Activated naive CD4-positive, alpha-beta T cell treated with anti-CD3 and anti-CD28 coated beads, Interleukin-2, amount 50 U/mL, for 72 hours (primary cell): Measurements from ENCODE around the gene KMT2C. TPM values are rescaled to one million over a fixed set of nuclear protein-coding genes. Genes with fewer than 3 reads are reported as not detected.
"Not testable (repeated sequence)": the region's sequence is repeated elsewhere in the genome, so short reads cannot be mapped to it uniquely, and the experiment has no call there.

Experiments
- ATAC-seq, 2 donors: fragments of 150-1000 bp; cut with Tn5 transposase; 2 replicates each; pipeline ENCODE4 v1.10.0; 2021; ENCODE audit warnings: mild to moderate bottlenecking in 2 of 2, moderate library complexity in 2 of 2
- DNase-seq, 2 donors: peaks; one replicate each; pipeline ENCODE4 v3.0.0; 2021 to 2022; ENCODE audit warnings: low spot score in 2 of 2
- H3K27ac Mint-ChIP-seq, 2 donors: one replicate each; pipeline ENCODE4 v1.8.0; 2022; ENCODE audit warnings: mild to moderate bottlenecking in 2 of 2, mixed read lengths in 2 of 2
- H3K36me3 Mint-ChIP-seq, 2 donors: one replicate each; pipeline ENCODE4 v1.8.0; 2022; ENCODE audit warnings: mixed read lengths in 2 of 2
- H3K9me3 Mint-ChIP-seq, 2 donors: one replicate each; pipeline ENCODE4 v1.8.0; 2022; ENCODE audit warnings: mixed read lengths in 2 of 2
- total RNA-seq, 2 donors: library from RNA; stranded (reverse); gene quantifications; one replicate each; pipeline ENCODE4 v1.2.3, GENCODE V29; 2022

The KMT2C gene
- total RNA-seq, 2 donors from 2014 or later = 65.7 to 69.1 TPM

DNA sequence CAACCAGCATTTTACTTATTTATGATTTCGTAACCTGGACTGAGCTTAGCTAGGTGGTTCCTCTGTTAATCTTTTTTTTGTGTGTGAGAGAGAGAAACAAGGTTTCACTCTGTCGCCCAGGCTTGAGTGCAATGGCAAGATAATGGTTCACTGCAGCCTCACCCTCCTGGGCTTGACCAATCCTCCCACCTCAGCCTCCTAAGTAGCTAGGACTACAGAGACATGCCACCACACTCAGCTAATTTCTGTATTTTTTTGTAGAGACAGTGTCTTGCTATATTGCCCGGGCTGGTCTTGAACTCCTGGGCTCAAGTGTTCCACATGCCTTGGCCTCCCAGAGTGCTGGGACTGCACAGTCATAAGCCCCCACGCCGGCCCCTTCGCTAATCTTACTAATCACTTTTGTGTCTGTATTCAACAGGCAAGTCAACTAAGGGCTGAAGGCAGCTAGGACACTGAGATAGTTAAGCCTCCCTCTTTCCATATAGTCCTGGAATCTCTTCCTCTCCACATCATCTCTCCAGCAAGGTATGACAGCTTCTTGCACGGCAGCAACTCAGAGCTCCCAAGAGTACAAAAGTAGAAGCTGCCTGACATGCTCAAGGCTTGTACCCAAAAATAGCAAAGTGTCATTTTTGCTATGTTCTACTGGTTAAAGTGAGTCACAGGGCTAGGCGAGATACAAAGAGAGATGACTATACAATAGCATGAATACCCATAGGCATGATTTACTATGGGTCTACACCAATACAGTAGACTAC lies 11.3 kb downstream of the KMT2C start:
- DNase-seq (no peak), ATAC-seq (peak; percentile 86 to 97)
- H3K36me3 Mint-ChIP-seq = peaks cover 7 to 52% of the 10 kb centered on the region in 2 donors
- peaks cover 0 to 16% of the 10 kb centered on the region in 2 donors for H3K9me3 Mint-ChIP-seq
- H3K27ac Mint-ChIP-seq = peak overlapping the region; percentile 56 to 69

DNA sequence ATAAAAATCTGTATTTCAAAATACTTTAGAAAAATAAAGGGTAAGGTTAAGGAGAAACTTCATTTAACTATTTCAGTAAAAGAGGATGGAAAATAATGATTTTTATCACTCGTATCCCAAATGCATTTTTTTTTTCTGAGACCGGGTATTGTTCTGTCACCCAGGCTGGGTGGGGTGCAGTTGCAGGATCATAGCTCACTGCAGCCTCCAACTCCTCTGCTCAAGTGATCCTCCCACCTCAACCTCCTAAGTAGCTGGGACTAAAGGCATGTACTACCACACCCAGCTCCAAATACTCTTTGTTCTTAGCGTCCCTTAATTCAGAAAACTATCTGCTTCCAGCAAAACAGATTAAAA lies 11.8 kb downstream of the KMT2C start:
- Mint-ChIP-seq H3K36me3 (peaks cover 7 to 55% of the 10 kb centered on the region in 2 donors), H3K27ac (peak overlapping the region in 1 of 2 donors; percentile 69), H3K9me3 (peaks cover 0 to 16% of the 10 kb centered on the region in 2 donors)
- DNase-seq (no peak), ATAC-seq (no peak)

DNA sequence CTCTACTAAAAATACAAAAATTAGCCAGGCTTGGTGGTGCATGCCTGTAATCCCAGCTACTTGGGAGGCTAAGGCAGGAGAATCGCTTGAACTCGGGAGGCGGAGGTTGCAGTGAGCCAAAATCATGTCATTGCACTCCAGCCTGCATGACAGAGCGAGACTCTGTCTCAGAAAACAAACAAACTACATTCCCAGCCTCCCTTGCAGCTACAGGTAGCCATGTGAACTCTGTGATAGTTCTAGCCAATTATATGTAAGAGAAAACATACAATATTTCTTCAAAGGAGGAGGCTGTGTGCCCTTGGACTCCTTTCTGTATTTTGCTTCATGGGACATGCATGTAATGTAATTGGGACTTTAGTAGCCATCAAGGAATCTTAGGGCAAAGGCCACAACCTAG lies 12.6 kb downstream of the KMT2C start:
- peaks cover 0 to 16% of the 10 kb centered on the region in 2 donors for H3K9me3 Mint-ChIP-seq
- peaks cover 7 to 57% of the 10 kb centered on the region in 2 donors for H3K36me3 Mint-ChIP-seq
- not testable (repeated sequence) for ATAC-seq

DNA sequence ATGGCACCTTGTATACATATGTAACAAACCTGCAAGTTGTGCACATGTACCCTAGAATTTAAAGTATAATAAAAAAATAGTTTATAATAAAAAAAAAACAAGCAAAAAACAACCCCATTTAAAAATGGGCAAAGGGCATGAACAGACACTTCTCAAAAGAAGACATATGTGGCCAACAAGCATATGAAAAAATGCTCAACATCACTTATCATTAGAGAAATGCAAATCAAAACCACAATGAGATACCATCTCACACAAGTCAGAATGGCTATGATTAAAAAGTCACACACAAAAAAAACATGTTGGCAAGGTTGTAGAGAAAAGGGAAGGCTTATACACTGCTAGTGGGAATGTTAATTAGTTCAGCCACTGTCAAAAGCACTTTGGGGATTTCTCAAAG lies 14.9 kb downstream of the KMT2C start:
- not testable (repeated sequence) for DNase-seq, ATAC-seq
- Mint-ChIP-seq H3K36me3 (peaks cover 7 to 61% of the 10 kb centered on the region in 2 donors), H3K9me3 (peaks cover 0 to 16% of the 10 kb centered on the region in 2 donors), H3K27ac (peak overlapping the region in 1 of 2 donors; percentile 33)

More for the DNA sequence above, 12.6 kb downstream of the KMT2C start:
- DNase-seq, H3K27ac Mint-ChIP-seq: not testable (repeated sequence)

DNA sequence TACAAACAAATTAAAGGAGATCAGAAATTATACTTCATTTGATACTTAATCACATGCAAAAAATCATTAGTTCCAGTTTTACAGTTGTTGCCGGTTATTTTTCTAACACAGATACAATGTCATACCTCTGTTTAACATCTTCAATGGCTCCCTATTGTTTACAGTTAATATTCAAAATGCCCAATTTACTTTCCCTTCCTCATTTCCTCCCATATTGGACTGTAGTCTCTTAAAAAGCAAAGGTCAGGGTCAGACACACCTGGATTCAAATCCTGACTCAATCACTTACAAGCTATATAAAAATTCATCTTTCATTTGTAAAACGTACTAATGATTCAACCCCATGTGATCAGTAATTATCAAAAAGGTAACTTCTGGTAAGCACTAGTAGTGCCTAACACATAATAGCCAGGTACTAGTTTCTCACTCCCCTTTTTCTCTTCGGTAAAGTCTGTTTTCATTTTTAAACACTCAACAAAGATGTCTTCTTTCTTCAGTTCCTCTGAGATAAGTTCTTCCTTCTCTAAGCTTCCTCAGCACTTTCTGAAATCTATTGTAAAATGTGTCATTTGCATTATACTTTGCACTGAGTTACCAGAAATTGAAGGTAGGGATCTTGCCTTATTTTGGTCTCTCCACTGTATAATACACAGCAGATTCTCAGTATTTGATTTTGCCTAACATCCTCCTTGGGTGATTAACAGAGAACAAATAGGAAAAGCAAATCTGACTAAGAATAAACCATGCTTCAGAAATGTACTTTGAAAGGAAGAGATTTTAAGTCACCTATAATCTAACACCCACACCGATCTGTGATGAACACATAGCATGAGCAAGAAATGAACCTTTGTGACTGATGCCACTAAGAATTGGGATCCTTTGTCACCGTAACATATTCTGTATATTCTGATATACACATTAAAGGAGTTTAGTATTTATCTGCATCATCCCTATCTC lies 16.1 kb downstream of the KMT2C start:
- H3K27ac Mint-ChIP-seq = peak overlapping the region; percentile 60 to 73
- ATAC-seq (peak; percentile 42 to 82), DNase-seq (no peak)
- H3K9me3 Mint-ChIP-seq = peaks cover 0 to 15% of the 10 kb centered on the region in 2 donors
- H3K36me3 Mint-ChIP-seq = peaks cover 7 to 53% of the 10 kb centered on the region in 2 donors

DNA sequence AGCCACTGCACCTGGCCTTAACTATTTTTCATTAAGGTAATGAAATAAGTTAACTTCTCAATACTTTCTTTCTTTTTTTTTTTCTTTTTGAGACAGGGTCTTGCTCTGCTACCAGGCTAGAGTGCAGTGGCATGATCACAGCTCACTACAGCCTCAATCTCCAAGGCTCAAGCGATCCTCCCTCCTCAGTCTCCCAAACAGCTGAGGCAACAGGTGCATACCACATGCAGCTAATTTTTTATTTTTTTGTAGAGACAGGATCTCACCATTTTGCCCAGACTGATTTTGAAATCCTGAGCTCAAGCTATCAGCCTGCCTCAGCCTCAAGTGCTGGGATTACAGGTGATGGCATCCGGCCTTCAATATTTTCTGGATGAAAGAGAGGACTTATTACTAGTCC lies 21.0 kb downstream of the KMT2C start:
- no peak for ATAC-seq
- Mint-ChIP-seq H3K27ac (peak overlapping the region in 1 of 2 donors; percentile 72), H3K36me3 (peaks cover 0 to 12% of the 10 kb centered on the region in 2 donors), H3K9me3 (no peaks in the 10 kb centered on the region)
- no peak for DNase-seq

DNA sequence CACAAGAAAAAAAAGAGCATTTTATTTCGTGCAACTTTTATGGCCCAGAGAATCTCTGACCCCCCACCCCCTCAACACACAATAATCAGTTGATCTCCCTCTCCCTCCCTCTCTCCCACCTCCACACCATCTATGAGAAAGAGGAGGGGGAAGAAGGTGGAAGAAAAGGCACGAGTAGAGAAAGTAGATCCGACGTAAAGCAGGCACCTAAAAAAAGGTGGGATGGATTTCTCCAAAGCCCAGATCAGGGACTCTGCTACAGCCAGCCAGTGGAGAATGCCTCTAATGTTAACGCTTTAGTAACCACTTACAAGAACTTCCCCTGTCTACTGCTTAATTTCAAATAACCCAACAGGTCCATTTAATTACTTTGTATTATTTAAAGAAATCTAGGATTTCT lies 24.4 kb downstream of the KMT2C start:
- H3K36me3 Mint-ChIP-seq = peaks cover 10% of the 10 kb centered on the region in 2 donors
- H3K27ac Mint-ChIP-seq = peak overlapping the region in 1 of 2 donors; percentile 18
- H3K9me3 Mint-ChIP-seq = peaks cover 8 to 9% of the 10 kb centered on the region in 2 donors
- ATAC-seq = no peak
- DNase-seq = no peak

DNA sequence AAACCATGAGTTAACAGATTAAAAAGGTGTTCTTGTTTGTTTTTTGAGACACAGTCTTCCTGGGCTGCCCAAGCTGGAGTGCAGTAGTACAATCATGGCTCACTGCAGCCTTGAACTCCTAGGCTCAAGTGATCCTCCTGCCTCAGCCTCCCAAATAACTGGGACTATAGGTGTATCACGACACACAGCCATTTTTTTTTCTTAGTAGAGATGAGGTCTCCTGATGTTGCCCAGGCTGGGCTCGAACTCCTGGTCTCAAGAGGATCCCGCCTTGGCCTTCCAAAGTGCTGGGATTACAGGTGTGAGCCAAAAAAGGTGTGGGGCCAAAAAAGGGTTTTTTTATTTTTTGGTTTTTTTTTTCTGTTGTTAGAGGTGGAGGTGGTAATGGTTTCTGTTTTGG lies 29.3 kb downstream of the KMT2C start:
- Mint-ChIP-seq H3K27ac (no peak overlapping the region), H3K9me3 (peaks cover 13 to 15% of the 10 kb centered on the region in 2 donors), H3K36me3 (peaks cover 10 to 19% of the 10 kb centered on the region in 2 donors)
- DNase-seq (no peak), ATAC-seq (peak in 1 of 2 donors; percentile 13)

DNA sequence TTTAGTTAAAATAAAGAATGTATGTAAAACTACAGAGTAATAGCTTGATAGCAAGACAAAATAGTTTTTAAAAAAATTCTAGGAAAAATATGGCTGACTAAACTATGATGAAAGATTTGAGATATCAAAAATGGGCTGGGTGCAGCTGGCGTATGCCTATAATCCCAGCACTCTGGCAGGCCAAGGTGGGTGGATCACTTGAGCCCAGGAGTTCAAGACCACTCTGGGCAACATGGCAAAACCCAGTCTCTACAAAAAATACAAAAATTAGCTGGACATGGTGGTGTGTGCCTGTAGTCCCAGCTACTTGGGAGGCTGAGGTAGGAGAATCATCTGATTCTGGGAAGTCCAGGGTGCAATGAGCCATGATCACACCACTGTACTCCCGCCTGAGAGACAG lies 29.8 kb downstream of the KMT2C start:
- H3K27ac Mint-ChIP-seq, DNase-seq: not testable (repeated sequence)
- Mint-ChIP-seq H3K36me3 (peaks cover 10 to 19% of the 10 kb centered on the region in 2 donors), H3K9me3 (peaks cover 13 to 15% of the 10 kb centered on the region in 2 donors)
- ATAC-seq = peak in 1 of 2 donors; percentile 23

DNA sequence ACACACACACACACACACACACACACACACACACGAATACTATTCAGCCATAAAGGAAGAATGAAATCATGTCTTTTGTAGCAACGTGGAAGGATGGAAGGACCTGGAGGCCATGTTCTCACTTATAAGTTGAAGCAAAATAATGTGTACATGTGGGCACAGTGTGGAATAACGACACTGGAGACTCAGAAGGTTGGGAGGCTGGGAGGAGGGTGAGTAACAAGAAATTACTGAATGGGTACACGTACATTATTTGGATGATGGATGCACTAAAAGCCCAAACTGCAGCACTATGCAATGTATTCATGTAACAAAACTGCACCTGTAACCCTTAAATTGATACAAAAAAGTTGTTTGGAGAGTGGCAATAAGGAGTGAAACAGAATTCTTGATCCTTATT lies 32.1 kb downstream of the KMT2C start:
- Mint-ChIP-seq H3K27ac (no peak overlapping the region), H3K9me3 (peaks cover 13 to 15% of the 10 kb centered on the region in 2 donors), H3K36me3 (peaks cover 10 to 19% of the 10 kb centered on the region in 2 donors)
- ATAC-seq = no peak
- DNase-seq = no peak

DNA sequence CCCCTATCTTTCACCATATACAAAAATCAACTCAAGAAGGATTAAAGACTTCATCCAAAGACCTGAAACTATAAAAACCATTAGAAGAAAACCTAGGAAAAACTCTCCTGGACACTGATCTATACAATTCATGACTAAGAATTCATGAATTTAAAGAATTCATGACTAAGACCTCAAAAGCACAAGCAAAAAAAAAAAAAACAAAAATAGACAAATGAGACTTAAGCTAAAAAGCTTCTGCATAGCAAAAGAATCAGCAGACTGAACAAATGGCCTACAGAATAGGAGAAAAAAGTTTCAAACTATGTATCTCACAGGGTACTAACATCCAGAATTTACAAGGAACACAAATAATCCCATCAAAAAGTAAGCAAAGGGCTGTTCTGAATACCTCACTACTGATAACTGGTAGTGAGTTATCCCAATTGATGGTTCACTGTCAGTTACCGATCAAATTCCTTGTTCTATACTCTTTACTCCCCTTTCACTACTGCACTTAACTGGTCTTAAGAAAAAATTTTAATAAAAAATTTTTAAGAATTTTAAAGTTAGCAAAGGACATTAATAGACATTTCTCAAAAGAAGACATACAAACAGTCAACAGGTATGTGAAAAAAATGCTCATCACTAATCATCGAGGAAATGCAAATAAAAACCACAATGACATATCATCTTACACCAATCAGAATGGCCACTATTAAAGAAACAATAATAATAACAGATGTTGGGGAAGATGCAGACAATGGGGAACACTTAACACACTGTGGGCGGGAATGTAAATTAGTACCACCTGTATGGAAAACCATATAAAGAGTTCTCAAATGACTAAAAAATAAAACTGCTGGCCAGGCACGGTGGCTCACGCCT lies 33.2 kb downstream of the KMT2C start:
- H3K9me3 Mint-ChIP-seq = peaks cover 15 to 18% of the 10 kb centered on the region in 2 donors
- ATAC-seq (peak in 1 of 2 donors; percentile 4), DNase-seq (no peak)
- peaks cover 10 to 24% of the 10 kb centered on the region in 2 donors for H3K36me3 Mint-ChIP-seq
- no peak overlapping the region for H3K27ac Mint-ChIP-seq

DNA sequence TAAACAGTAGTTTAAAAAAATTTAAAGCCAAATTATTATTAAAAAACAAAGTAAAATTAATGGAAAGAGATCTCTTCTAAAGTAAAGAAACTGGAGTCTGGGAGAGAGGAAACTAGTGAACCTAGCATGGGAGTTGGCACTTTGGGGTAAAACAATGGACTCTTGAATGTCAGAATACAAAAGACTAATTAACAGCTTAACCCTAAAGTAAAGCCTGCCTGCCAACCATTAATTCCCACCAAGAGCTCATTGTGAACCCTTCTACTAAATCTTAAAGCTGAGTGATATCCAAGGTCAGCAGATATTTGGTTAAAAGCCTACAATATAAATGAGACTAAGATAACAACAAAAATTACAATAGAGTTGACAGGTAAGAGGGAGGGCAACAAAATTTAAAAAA lies 36.5 kb downstream of the KMT2C start:
- Mint-ChIP-seq H3K27ac (no peak overlapping the region), H3K36me3 (peaks cover 0 to 6% of the 10 kb centered on the region in 2 donors), H3K9me3 (peaks cover 0 to 9% of the 10 kb centered on the region in 2 donors)
- ATAC-seq (no peak), DNase-seq (no peak)

DNA sequence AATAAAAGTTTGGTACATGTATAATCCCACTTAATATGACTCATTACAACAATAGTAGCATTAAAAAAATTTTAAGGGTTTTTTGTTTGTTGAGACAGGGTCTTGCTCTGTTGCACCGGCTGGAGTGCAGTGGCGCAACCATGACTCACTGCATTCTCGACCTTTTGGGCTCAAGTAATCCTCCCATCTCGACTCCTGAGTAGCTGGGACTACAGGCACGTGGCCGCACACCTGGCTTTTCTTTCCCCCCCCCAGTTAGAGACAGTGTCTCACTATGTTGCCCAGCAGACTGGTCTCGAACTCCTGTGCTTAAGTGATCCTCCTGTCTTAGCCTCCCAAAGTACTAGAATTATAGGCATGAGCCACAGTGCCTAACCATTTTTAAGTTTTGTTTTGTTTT lies 40.7 kb downstream of the KMT2C start:
- Mint-ChIP-seq H3K36me3 (peaks cover 0 to 6% of the 10 kb centered on the region in 2 donors), H3K9me3 (peaks cover 0 to 5% of the 10 kb centered on the region in 2 donors), H3K27ac (no peak overlapping the region)
- DNase-seq (no peak), ATAC-seq (no peak)

DNA sequence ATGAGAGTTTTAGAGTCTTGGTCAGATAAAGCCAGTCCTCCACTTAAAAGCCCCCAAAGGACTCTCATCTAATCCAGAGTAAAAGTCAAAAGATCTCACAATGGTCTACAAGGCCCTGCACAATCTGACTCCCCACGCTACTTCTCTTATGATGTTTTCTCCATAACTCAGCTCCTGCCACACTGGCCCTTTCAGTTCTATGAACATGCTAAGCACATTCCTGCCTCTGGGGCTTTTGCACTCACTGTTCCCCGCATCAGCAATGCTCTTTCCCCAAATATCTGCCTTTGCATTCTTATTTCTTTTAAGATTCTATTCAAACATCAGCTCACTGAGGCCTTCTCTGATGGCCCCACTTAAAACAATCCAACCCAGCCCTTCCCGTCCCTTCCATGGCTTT lies 41.6 kb downstream of the KMT2C start:
- not testable (repeated sequence) for H3K27ac Mint-ChIP-seq, DNase-seq, H3K9me3 Mint-ChIP-seq, H3K36me3 Mint-ChIP-seq
- peak in 1 of 2 donors; percentile 31 for ATAC-seq

DNA sequence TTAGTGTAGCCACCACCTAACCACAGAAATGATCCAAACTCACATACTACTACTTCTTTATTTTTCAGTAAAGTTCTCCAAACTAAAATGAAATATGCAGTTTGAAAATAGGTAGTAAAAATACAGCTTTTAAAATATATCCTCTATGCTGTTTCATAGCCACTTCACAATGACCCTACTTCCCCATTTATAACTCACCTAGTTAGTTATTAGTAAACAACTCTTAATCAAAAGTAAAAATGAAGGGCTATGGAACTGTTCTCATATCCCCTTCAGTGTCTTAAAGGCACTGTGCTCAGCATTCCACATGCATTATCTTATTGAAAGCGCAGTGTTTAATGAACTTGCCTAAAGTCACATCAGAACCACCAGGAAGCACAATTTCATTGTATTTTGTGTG lies 43.5 kb downstream of the KMT2C start:
- no peaks in the 10 kb centered on the region for H3K9me3 Mint-ChIP-seq
- H3K36me3 Mint-ChIP-seq = no peaks in the 10 kb centered on the region
- DNase-seq (no peak), ATAC-seq (no peak)
- no peak overlapping the region for H3K27ac Mint-ChIP-seq

DNA sequence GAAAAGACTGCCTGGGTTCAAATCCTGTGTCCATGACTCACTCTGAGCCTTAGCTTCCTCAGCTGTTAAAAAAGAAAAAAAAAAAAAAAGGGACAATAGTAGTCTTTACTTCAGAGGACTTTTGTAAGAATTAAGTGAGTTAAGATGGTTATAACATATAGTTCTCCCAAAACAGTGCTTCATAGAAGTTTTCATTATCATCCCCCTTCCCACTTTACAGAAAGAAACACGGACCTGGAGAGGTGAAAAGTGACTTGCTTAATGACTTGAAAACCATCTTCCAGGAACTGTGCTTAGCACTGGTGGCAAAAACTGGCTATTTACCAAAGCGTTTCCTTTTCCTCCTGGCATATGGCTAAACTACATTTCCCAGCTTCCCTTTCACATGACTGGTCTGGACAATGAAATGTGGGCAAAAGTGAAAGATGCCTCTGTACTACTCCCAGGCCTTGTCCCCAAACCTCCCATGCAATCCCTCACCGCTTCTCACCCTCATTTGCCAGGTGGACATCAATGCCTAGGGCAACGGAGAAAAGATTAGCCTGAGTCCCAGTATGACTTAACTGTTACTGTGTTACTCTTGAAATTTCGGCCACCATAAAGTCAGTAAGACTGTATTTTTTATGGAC lies 49.6 kb downstream of the KMT2C start:
- not testable (repeated sequence) for H3K36me3 Mint-ChIP-seq, H3K27ac Mint-ChIP-seq, ATAC-seq, H3K9me3 Mint-ChIP-seq, DNase-seq
